HepG2 (cell line): ENCODE data around the gene C6orf132. TPM values are rescaled to one million over a fixed set of nuclear protein-coding genes. Genes with fewer than 3 reads are reported as not detected.
A peak's percentile ranks its signal among the peaks of the same experiment; 100 is the strongest.

ENCODE experiments used
- CBFB ChIP-seq: sonication (generic); formaldehyde crosslinking; IDR thresholded peaks from 2 replicates; pipeline ENCODE4 v1.4.0; 2020; ENCODE audit warnings: missing genetic modification reagents
- CENPT ChIP-seq: sonication (generic); formaldehyde crosslinking; IDR thresholded peaks from 2 replicates; pipeline ENCODE4 v1.8.0; 2022; ENCODE audit warnings: low read depth, mild to moderate bottlenecking, moderate library complexity, missing genetic modification reagents
- CENPX ChIP-seq: sonication (generic); formaldehyde crosslinking; IDR thresholded peaks from 2 replicates; pipeline ENCODE4 v1.9.0; 2021; ENCODE audit warnings: mild to moderate bottlenecking, missing genetic modification reagents, moderate library complexity
- IRF1 ChIP-seq: sonication (generic); formaldehyde crosslinking; IDR thresholded peaks from 2 replicates; pipeline ENCODE4 v1.4.0; 2020; ENCODE audit warnings: low read depth, mild to moderate bottlenecking, missing genetic modification reagents
- MIER2 ChIP-seq: IDR thresholded peaks from 2 replicates; pipeline ENCODE4 v1.6.1; 2016; ENCODE audit warnings: missing biosample characterization, missing genetic modification reagents
- MIER3 ChIP-seq: IDR thresholded peaks from 2 replicates; pipeline ENCODE4 v1.6.1; 2016; ENCODE audit warnings: missing compliant biosample characterization, borderline replicate concordance
- PAF1 ChIP-seq: IDR thresholded peaks from 2 replicates; pipeline ENCODE4 v1.6.1; 2016; ENCODE audit warnings: missing genetic modification reagents, missing compliant biosample characterization
- PREB ChIP-seq: sonication (generic); formaldehyde crosslinking; IDR thresholded peaks from 2 replicates; pipeline ENCODE4 v1.4.0; 2020; ENCODE audit warnings: missing genetic modification reagents
- PTBP1 ChIP-seq: fragments of 200-400 bp; formaldehyde crosslinking; IDR thresholded peaks from 2 replicates; pipeline ENCODE4 v1.6.1; 2018; ENCODE audit warnings: low read length, low read depth; ENCODE audit not compliant: poor library complexity, severe bottlenecking
- RXRB ChIP-seq: IDR thresholded peaks from 2 replicates; pipeline ENCODE4 v1.6.1; 2016; ENCODE audit warnings: borderline replicate concordance, missing genetic modification reagents, missing compliant biosample characterization
- ZNF256 ChIP-seq: sonication (generic); formaldehyde crosslinking; conservative IDR thresholded peaks from 2 replicates; pipeline ENCODE4 v1.4.0; 2020; ENCODE audit warnings: missing genetic modification reagents
- ZNF292 ChIP-seq: sonication (generic); formaldehyde crosslinking; IDR thresholded peaks from 2 replicates; pipeline ENCODE4 v1.8.1; 2022; ENCODE audit warnings: mild to moderate bottlenecking, low read depth, missing genetic modification reagents, borderline replicate concordance
- ZNF3 ChIP-seq: IDR thresholded peaks from 2 replicates; pipeline ENCODE4 v1.7.0; 2017; ENCODE audit warnings: inconsistent platforms
- ZNF318 ChIP-seq: sonication (generic); formaldehyde crosslinking; IDR thresholded peaks from 2 replicates; pipeline ENCODE4 v1.4.0; 2020; ENCODE audit warnings: mild to moderate bottlenecking, missing genetic modification reagents
- ZNF496 ChIP-seq: sonication (generic); formaldehyde crosslinking; IDR thresholded peaks from 2 replicates; pipeline ENCODE4 v1.8.1; 2023; ENCODE audit warnings: mild to moderate bottlenecking, moderate library complexity, missing genetic modification reagents; ENCODE audit not compliant: insufficient replicate concordance
- ZNF577 ChIP-seq: sonication (generic); formaldehyde crosslinking; IDR thresholded peaks from 2 replicates; pipeline ENCODE4 v1.4.0; 2020; ENCODE audit warnings: mild to moderate bottlenecking, low read depth, missing genetic modification reagents, borderline replicate concordance
- ZNF605 ChIP-seq: sonication (generic); formaldehyde crosslinking; IDR thresholded peaks from 2 replicates; pipeline ENCODE4 v1.8.0; 2022; ENCODE audit warnings: mild to moderate bottlenecking, missing genetic modification reagents
- ZNF660 ChIP-seq: sonication (generic); formaldehyde crosslinking; IDR thresholded peaks from 2 replicates; pipeline ENCODE4 v1.5.1; 2020; ENCODE audit warnings: mild to moderate bottlenecking, low read depth, missing genetic modification reagents, borderline replicate concordance
- polyA plus RNA-seq, 8 experiments: library from polyadenylated mRNA; depleted of rRNA in 3 of 8; stranded (reverse) in 7 of 8; unstranded in 1 of 8; fragments of >200 nt; fragmentation: Illumina TruSeq in 4 of 8; extraction: Trizol in 4 of 8; gene quantifications; 2 replicates each; pipeline versions ENCODE4 v1.2.1 to v1.2.3, GENCODE V29; 2011 to 2016; ENCODE audit warnings: low read depth in 4 of 8, missing spikeins in 1 of 8, mixed read lengths in 1 of 8; ENCODE audit not compliant: insufficient read depth in 1 of 8
- total RNA-seq, 5 experiments: library from RNA; depleted of rRNA; stranded (reverse); fragments of >200 nt; fragmentation: Illumina TruSeq; extraction: Trizol; gene quantifications; 2 replicates each; pipeline ENCODE4 v1.2.3, GENCODE V29; 2016; ENCODE audit warnings: low read depth in 1 of 5

C6orf132 gene
- total and polyA plus RNA-seq, 2 of the 13 experiments (the other 11 are each of a cell fraction or from before 2014, with no cell fraction given): 0.78 to 3.0 TPM

- TF ChIP-seq ZNF318 (CRISPR knock-in tag) (no peak), RXRB (0 out of 2 replicates have a peak, but pooled peaks have one; percentile 33), ZNF605 (CRISPR knock-in tag) (0 out of 2 replicates have a peak, but pooled peaks have one; percentile 16), CENPT (no peak), MIER2 (CRISPR knock-in tag) (no peak), ZNF496 (no peak), CENPX (CRISPR knock-in tag) (no peak), IRF1 (CRISPR knock-in tag) (no peak), PAF1 (CRISPR knock-in tag) (no peak), PREB (CRISPR knock-in tag) (no peak), MIER3 (no peak), CBFB (CRISPR knock-in tag) (no peak), PTBP1 (no peak), ZNF3 (CRISPR knock-in tag) (peak; percentile 74), ZNF292 (no peak), ZNF660 (CRISPR knock-in tag) (no peak), ZNF577 (CRISPR knock-in tag) (no peak), ZNF256 (no peak)
These were observed 67.1 kb downstream of the C6orf132 start (continued) for GRCh38 chr6:42075159-42075838.
